H1 (cell line): ENCODE results near the gene BSX.
A peak's percentile ranks its signal among the peaks of the same experiment; 100 is the strongest.

Source experiments
- EGR1 ChIP-seq: IDR thresholded peaks from 2 replicates; pipeline ENCODE4 v1.6.1; 2011; ENCODE audit warnings: low read depth, low read length, borderline replicate concordance
- KDM1A ChIP-seq: fragments of 200-600, 300-600 bp; sonication (generic); IDR thresholded peaks from 2 replicates; pipeline ENCODE4 v1.7.1; 2016; ENCODE audit warnings: mild to moderate bottlenecking, low read length, borderline replicate concordance
- KDM5A ChIP-seq: fragments of 200-600 bp; IDR thresholded peaks from 2 replicates; pipeline ENCODE4 v1.7.1; 2012; ENCODE audit warnings: mild to moderate bottlenecking, low read length, inconsistent platforms, mixed read lengths
- POLR2A ChIP-seq, 2 experiments: IDR thresholded peaks; 1 replicate in 1 of 2; 2 replicates in 1 of 2; pipeline ENCODE4 v1.6.1; 2011; ENCODE audit warnings: low read depth in 2 of 2, low read length in 2 of 2, mild to moderate bottlenecking in 2 of 2; ENCODE audit errors: control extremely low read depth in 1 of 2
- POLR2AphosphoS5 ChIP-seq: IDR thresholded peaks from 2 replicates; pipeline ENCODE4 v1.6.1; 2011; ENCODE audit warnings: low read depth, low read length
- RAD21 ChIP-seq, 2 experiments: IDR thresholded peaks in 1 of 2; conservative IDR thresholded peaks in 1 of 2; 2 replicates each; pipeline ENCODE4 v1.6.1; 2011; ENCODE audit warnings: low read depth in 2 of 2, low read length in 2 of 2, improper control_type of control experiment in 1 of 2, inconsistent platforms in 1 of 2, mild to moderate bottlenecking in 1 of 2, moderate library complexity in 1 of 2
- SP1 ChIP-seq: IDR thresholded peaks from 2 replicates; pipeline ENCODE4 v1.6.1; 2011; ENCODE audit warnings: low read depth, low read length
- TBP ChIP-seq: IDR thresholded peaks from 2 replicates; pipeline ENCODE4 v1.6.1; 2011; ENCODE audit warnings: low read depth, low read length, improper control_type of control experiment
- TF ChIP-seq, protein P1 (sequence below), 3 experiments: IDR thresholded peaks; 1 replicate in 2 of 3; 2 replicates in 1 of 3; pipeline versions ENCODE4 v1.5.1 to v1.6.1; 2011; ENCODE audit warnings: low read length in 3 of 3, mild to moderate bottlenecking in 3 of 3, inconsistent platforms in 2 of 3, low read depth in 1 of 3, moderate library complexity in 1 of 3; ENCODE audit not compliant: insufficient read depth in 1 of 3; ENCODE audit errors: control extremely low read depth in 1 of 3
- TF ChIP-seq, protein P2 (sequence below): IDR thresholded peaks from 2 replicates; pipeline ENCODE4 v1.6.1; 2011; ENCODE audit warnings: low read depth, mild to moderate bottlenecking, low read length; ENCODE audit not compliant: insufficient read depth

GRCh38 chr11:122981388-122982264 lies at the start of gene BSX:
- TF ChIP-seq EGR1 (no peak), POLR2AphosphoS5 (no peak), KDM5A (no peak), POLR2A (IDR thresholded peaks at IDR 0.05; ENCODE audit: control extremely low read depth in 1 of 2, low read depth in 2 of 2, low read length in 2 of 2) (no peak), SP1 (peak; percentile 47; the same call in 1 of the 2 replicates), RAD21 (IDR thresholded peaks at IDR 0.05 in 1 of 2, conservative IDR thresholded peaks at IDR 0.05 in 1 of 2; ENCODE audit: low read depth in 2 of 2, low read length in 2 of 2) (no peak), KDM1A (no peak), TBP (no peak)
- TF ChIP-seq, protein P1, sequence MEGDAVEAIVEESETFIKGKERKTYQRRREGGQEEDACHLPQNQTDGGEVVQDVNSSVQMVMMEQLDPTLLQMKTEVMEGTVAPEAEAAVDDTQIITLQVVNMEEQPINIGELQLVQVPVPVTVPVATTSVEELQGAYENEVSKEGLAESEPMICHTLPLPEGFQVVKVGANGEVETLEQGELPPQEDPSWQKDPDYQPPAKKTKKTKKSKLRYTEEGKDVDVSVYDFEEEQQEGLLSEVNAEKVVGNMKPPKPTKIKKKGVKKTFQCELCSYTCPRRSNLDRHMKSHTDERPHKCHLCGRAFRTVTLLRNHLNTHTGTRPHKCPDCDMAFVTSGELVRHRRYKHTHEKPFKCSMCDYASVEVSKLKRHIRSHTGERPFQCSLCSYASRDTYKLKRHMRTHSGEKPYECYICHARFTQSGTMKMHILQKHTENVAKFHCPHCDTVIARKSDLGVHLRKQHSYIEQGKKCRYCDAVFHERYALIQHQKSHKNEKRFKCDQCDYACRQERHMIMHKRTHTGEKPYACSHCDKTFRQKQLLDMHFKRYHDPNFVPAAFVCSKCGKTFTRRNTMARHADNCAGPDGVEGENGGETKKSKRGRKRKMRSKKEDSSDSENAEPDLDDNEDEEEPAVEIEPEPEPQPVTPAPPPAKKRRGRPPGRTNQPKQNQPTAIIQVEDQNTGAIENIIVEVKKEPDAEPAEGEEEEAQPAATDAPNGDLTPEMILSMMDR (IDR thresholded peaks at IDR 0.05; ENCODE audit: control extremely low read depth in 1 of 3, insufficient read depth in 1 of 3, low read depth in 1 of 3, low read length in 3 of 3): no peak
- TF ChIP-seq, protein P2, sequence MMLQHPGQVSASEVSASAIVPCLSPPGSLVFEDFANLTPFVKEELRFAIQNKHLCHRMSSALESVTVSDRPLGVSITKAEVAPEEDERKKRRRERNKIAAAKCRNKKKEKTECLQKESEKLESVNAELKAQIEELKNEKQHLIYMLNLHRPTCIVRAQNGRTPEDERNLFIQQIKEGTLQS: no peak
